ENCODE results near the gene ROBO2. TPM values are rescaled to one million over a fixed set of nuclear protein-coding genes. Genes with fewer than 3 reads are reported as not detected.

The ROBO2 gene
- total and polyA plus RNA-seq, 10 donors = 0.41 to 14.8 (median 5.2) TPM

- 76 to 91% (median 87%) methylated on average over 2 of the region's 2 CpGs for WGBS, 5 donors
These were observed 642.3 kb downstream of the ROBO2 start for GRCh38 chr3:77682162-77682561.

GRCh38 chr3:77684115-77684514 lies 644.2 kb downstream of the ROBO2 start:
- H3K27ac ChIP-seq = no peak overlapping the region
- intact Hi-C loops (cut with DNase I; ENCODE audit: low total_unique reads) = no loop called here
- no peaks in the 10 kb centered on the region for H3K27me3 ChIP-seq (replicated peaks in 1 of 7)
- no peaks in the 10 kb centered on the region for H3K4me1 ChIP-seq
- no peak overlapping the region for H3K4me3 ChIP-seq
- DNase-seq = no peak
- no peak for TF ChIP-seq POLR2A (IDR thresholded peaks at IDR 0.05)
- TF ChIP-seq CTCF (IDR thresholded peaks at IDR 0.05 in 8 of 11, conservative IDR thresholded peaks at IDR 0.05 in 3 of 11) = no peak
- no peak for TF ChIP-seq POLR2AphosphoS5 (IDR thresholded peaks at IDR 0.05)
- peaks cover 9 to 51% (median 36%) of the 10 kb centered on the region in 8 donors for H3K9me3 ChIP-seq
- no peaks in the 10 kb centered on the region for H3K36me3 ChIP-seq

More at GRCh38 chr3:77682162-77682561, 642.3 kb downstream of the ROBO2 start:
- Histone ChIP-seq H3K9me3 (peaks cover 9 to 51% (median 36%) of the 10 kb centered on the region in 8 donors), H3K4me1 (no peaks in the 10 kb centered on the region), H3K4me3 (no peak overlapping the region), H3K27ac (no peak overlapping the region), H3K36me3 (no peaks in the 10 kb centered on the region), H3K27me3 (replicated peaks in 1 of 7) (no peaks in the 10 kb centered on the region)
- TF ChIP-seq POLR2A (IDR thresholded peaks at IDR 0.05) (no peak), POLR2AphosphoS5 (IDR thresholded peaks at IDR 0.05) (no peak), CTCF (IDR thresholded peaks at IDR 0.05 in 8 of 11, conservative IDR thresholded peaks at IDR 0.05 in 3 of 11) (no peak)
- intact Hi-C loops (cut with DNase I; ENCODE audit: low total_unique reads) = no loop called here
- DNase-seq = no peak

- H3K4me3 ChIP-seq = no peak overlapping the region
- no peak for DNase-seq
- no peaks in the 10 kb centered on the region for H3K36me3 ChIP-seq
- 58 to 73% (median 66%) methylated on average over 3 of the region's 3 CpGs for WGBS, 5 donors
- H3K27me3 ChIP-seq (replicated peaks in 1 of 7) = no peaks in the 10 kb centered on the region
- peaks cover 9 to 46% (median 37%) of the 10 kb centered on the region in 8 donors for H3K9me3 ChIP-seq
- TF ChIP-seq CTCF (IDR thresholded peaks at IDR 0.05 in 8 of 11, conservative IDR thresholded peaks at IDR 0.05 in 3 of 11) (no peak), POLR2A (IDR thresholded peaks at IDR 0.05) (no peak), POLR2AphosphoS5 (IDR thresholded peaks at IDR 0.05) (no peak)
- intact Hi-C loops (cut with DNase I; ENCODE audit: low total_unique reads) = no loop called here
- no peaks in the 10 kb centered on the region for H3K4me1 ChIP-seq
- no peak overlapping the region for H3K27ac ChIP-seq
These were observed 645.8 kb downstream of the ROBO2 start for GRCh38 chr3:77685713-77686112.

GRCh38 chr3:77686560-77686959 lies 646.7 kb downstream of the ROBO2 start:
- Histone ChIP-seq H3K4me1 (no peaks in the 10 kb centered on the region), H3K36me3 (no peaks in the 10 kb centered on the region), H3K9me3 (peaks cover 8 to 37% (median 30%) of the 10 kb centered on the region in 8 donors), H3K27ac (no peak overlapping the region), H3K4me3 (no peak overlapping the region), H3K27me3 (replicated peaks in 1 of 7) (no peaks in the 10 kb centered on the region)
- intact Hi-C loops (cut with DNase I; ENCODE audit: low total_unique reads) = no loop called here
- TF ChIP-seq CTCF (IDR thresholded peaks at IDR 0.05 in 8 of 11, conservative IDR thresholded peaks at IDR 0.05 in 3 of 11) (no peak), POLR2A (IDR thresholded peaks at IDR 0.05) (no peak), POLR2AphosphoS5 (IDR thresholded peaks at IDR 0.05) (no peak)
- DNase-seq = no peak
- WGBS, 5 donors = 8 to 26% (median 19%) methylated on average over 2 of the region's 2 CpGs
